K562 (cell line): ENCODE results near the gene PAX2. TPM values are rescaled to one million over a fixed set of nuclear protein-coding genes. Genes with fewer than 3 reads are reported as not detected.

ENCODE experiments used
- ATAC-seq: fragments of 200-7000 bp; cut with Tn5 transposase; 3 replicates; pipeline ENCODE4 v1.9.1; 2020; ENCODE audit warnings: moderate library complexity
- BruUV-seq: library from RNA; stranded (reverse); fragments of 400-500 nt; replicated peaks from 2 replicates; lab custom pipeline; 2021; lab: Mats Ljungman, UMichigan
- CTCF ChIA-PET: fragments of 300-600 bp; formaldehyde crosslinking; extraction: SDS; loops from one replicate; lab custom pipeline; 2021; ENCODE audit warnings: low intra/inter-chr PET ratio; lab: Yijun Ruan, JAX
- POLR2A ChIA-PET: fragments of 300-600, 350-650 bp; sonication (Branson Sonifier 250); formaldehyde crosslinking; extraction: SDS; loops from one replicate; lab custom pipeline; 2021; ENCODE audit warnings: antibody characterized with exemption, inconsistent platforms; lab: Yijun Ruan, JAX
- DNase-seq, 4 experiments: peaks; one replicate each; pipeline versions ENCODE4 v3.0.0 to v3.0.0-alpha.2; 2011 to 2018; ENCODE audit warnings: low spot score in 3 of 4, mixed read lengths in 3 of 4; ENCODE audit errors: extremely low read depth in 1 of 4
- FAIRE-seq: peaks from 2 replicates; lab custom pipeline; 2011; peaks lifted over from hg19 to GRCh38; lab: Jason Lieb, UNC
- H2AFZ ChIP-seq: 2 replicates; pipeline ENCODE4 v1.6.0; 2011; ENCODE audit warnings: low read depth, low read length, control low read depth, inconsistent platforms
- H3K27ac ChIP-seq: fragments of 200-600 bp; 3 replicates; pipeline ENCODE4 v1.8.0; 2011; ENCODE audit warnings: low read depth, mild to moderate bottlenecking, control low read depth, inconsistent platforms, low read length, moderate library complexity, mixed read lengths; ENCODE audit errors: extremely low read depth
- H3K27me3 ChIP-seq, 2 experiments: fragments of 300-600 bp in 1 of 2; 2 replicates in 1 of 2; 3 replicates in 1 of 2; pipeline versions ENCODE4 v1.6.0 to v1.8.0; 2011; ENCODE audit warnings: inconsistent platforms in 2 of 2, low read length in 2 of 2, mild to moderate bottlenecking in 1 of 2, mixed read lengths in 1 of 2, moderate library complexity in 1 of 2; ENCODE audit not compliant: control insufficient read depth in 2 of 2, insufficient read depth in 2 of 2
- H3K36me3 ChIP-seq: fragments of 300-600 bp; 3 replicates; pipeline ENCODE4 v1.8.0; 2011; ENCODE audit warnings: mild to moderate bottlenecking, low read length, inconsistent platforms; ENCODE audit not compliant: control insufficient read depth, insufficient read depth
- H3K4me1 ChIP-seq, 2 experiments: fragments of 200-600 bp in 1 of 2; replicated peaks in 1 of 2; 2 replicates in 1 of 2; 3 replicates in 1 of 2; pipeline versions ENCODE4 v1.5.1 to v1.8.0; 2011; ENCODE audit warnings: inconsistent platforms in 2 of 2, low read length in 2 of 2, mild to moderate bottlenecking in 1 of 2, mixed read lengths in 1 of 2, moderate library complexity in 1 of 2; ENCODE audit not compliant: control insufficient read depth in 2 of 2, insufficient read depth in 2 of 2
- H3K4me2 ChIP-seq: 2 replicates; pipeline ENCODE4 v1.6.1; 2011; ENCODE audit warnings: low read length, control low read depth, inconsistent platforms, mixed read lengths; ENCODE audit not compliant: insufficient read depth
- H3K4me3 ChIP-seq: fragments of 200-600 bp; sonication (generic), shearing (Covaris generic); 2 replicates; pipeline ENCODE4 v1.5.1; 2016; ENCODE audit warnings: control low read depth, inconsistent platforms
- H3K79me2 ChIP-seq: fragments of 200-600 bp; 3 replicates; pipeline ENCODE4 v1.8.0; 2011; ENCODE audit warnings: low read length, inconsistent platforms; ENCODE audit not compliant: control insufficient read depth, insufficient read depth
- H3K9ac ChIP-seq, 2 experiments: 2 replicates each; pipeline versions ENCODE4 v1.6.0 to v1.6.1; 2011; ENCODE audit warnings: low read depth in 2 of 2, low read length in 2 of 2, control low read depth in 1 of 2, inconsistent platforms in 1 of 2, mild to moderate bottlenecking in 1 of 2, mixed read lengths in 1 of 2; ENCODE audit not compliant: insufficient read depth in 1 of 2
- H3K9me1 ChIP-seq: one replicate; pipeline ENCODE4 v1.6.0; 2011; ENCODE audit warnings: inconsistent platforms, mild to moderate bottlenecking, low read length, moderate library complexity; ENCODE audit not compliant: control insufficient read depth, insufficient read depth
- H3K9me3 ChIP-seq: replicated peaks from 2 replicates; pipeline ENCODE4 v1.5.1; 2011; ENCODE audit warnings: low read depth, low read length, inconsistent platforms; ENCODE audit not compliant: control insufficient read depth, insufficient read depth
- H4K20me1 ChIP-seq: replicated peaks from 2 replicates; pipeline ENCODE4 v1.6.1; 2011; ENCODE audit warnings: low read length, inconsistent platforms, mixed read lengths; ENCODE audit not compliant: control insufficient read depth, insufficient read depth
- ETV5 ChIP-seq: sonication (generic); formaldehyde crosslinking; IDR thresholded peaks from 2 replicates; pipeline ENCODE4 v1.4.0; 2020; ENCODE audit warnings: low read depth, mild to moderate bottlenecking, missing genetic modification reagents
- HES1 ChIP-seq: fragments of 450-650 bp; IDR thresholded peaks from 2 replicates; pipeline ENCODE4 v1.6.1; 2016; ENCODE audit warnings: low read depth, mild to moderate bottlenecking, moderate library complexity
- KHSRP ChIP-seq: fragments of 450-650 bp; IDR thresholded peaks from 2 replicates; pipeline ENCODE4 v1.6.1; 2017
- LARP7 ChIP-seq: fragments of 450-650 bp; IDR thresholded peaks from 2 replicates; pipeline ENCODE4 v1.6.1; 2016
- MLX ChIP-seq, 2 experiments: fragments of 450-650 bp in 1 of 2; sonication (generic) in 1 of 2; formaldehyde crosslinking; conservative IDR thresholded peaks; 2 replicates each; pipeline versions ENCODE4 v1.4.0 to v1.8.1; 2020 to 2022; ENCODE audit warnings: mild to moderate bottlenecking in 1 of 2, missing genetic modification reagents in 1 of 2
- MNT ChIP-seq, 2 experiments: fragments of 450-650 bp; conservative IDR thresholded peaks; 2 replicates each; pipeline ENCODE4 v1.6.1; 2017; ENCODE audit warnings: mild to moderate bottlenecking in 2 of 2, moderate library complexity in 2 of 2
- NR1H2 ChIP-seq: sonication (generic); formaldehyde crosslinking; IDR thresholded peaks from 2 replicates; pipeline ENCODE4 v1.4.0; 2020; ENCODE audit warnings: mild to moderate bottlenecking, missing genetic modification reagents
- RAD51 ChIP-seq: fragments of 450-650 bp; IDR thresholded peaks from 2 replicates; pipeline ENCODE4 v1.7.1; 2016; ENCODE audit warnings: low read depth, mild to moderate bottlenecking, borderline replicate concordance
- RB1 ChIP-seq: fragments of 450-650 bp; IDR thresholded peaks from 2 replicates; pipeline ENCODE4 v1.6.1; 2017; ENCODE audit warnings: low read depth, mild to moderate bottlenecking
- SMC3 ChIP-seq: conservative IDR thresholded peaks from 2 replicates; pipeline ENCODE4 v1.6.1; 2011; ENCODE audit warnings: low read depth, low read length, improper control_type of control experiment; ENCODE audit not compliant: insufficient read depth
- STAT5A ChIP-seq: IDR thresholded peaks from 2 replicates; pipeline ENCODE4 v1.6.1; 2012; ENCODE audit warnings: low read length, inconsistent platforms, borderline replicate concordance
- ZSCAN32 ChIP-seq: fragments of 450-650 bp; formaldehyde crosslinking; IDR thresholded peaks from 2 replicates; pipeline ENCODE4 v1.4.0; 2020; ENCODE audit warnings: mild to moderate bottlenecking, moderate library complexity
- WGBS: fragments of 100-300 bp; shearing (Covaris generic); methylation state at CpG from one replicate; pipeline ENCODE4 v1.1.6; 2016; ENCODE audit warnings: low coverage, mixed read lengths; ENCODE audit not compliant: insufficient coverage; ENCODE audit errors: missing lambda C conversion rate; 5-methylcytosine and 5-hydroxymethylcytosine counted together
- in situ Hi-C: fragments of 300-500 bp; cut with MboI; formaldehyde crosslinking; loops from 4 replicates; pipeline ENCODE4 v1.15.0; 2018; ENCODE audit warnings: inconsistent platforms, mixed read lengths
- intact Hi-C: fragments of 100-400 bp; cut with micrococcal nuclease; formaldehyde crosslinking; loops from 2 replicates; pipeline ENCODE4 v1.14.2; 2022
- polyA plus RNA-seq, 8 experiments: library from polyadenylated mRNA; depleted of rRNA in 4 of 8; stranded (reverse) in 5 of 8; unstranded in 3 of 8; fragments of >200 nt; fragmentation: Nextera tagmentation in 2 of 8; fragmentation: Illumina TruSeq in 1 of 8; extraction: Ambion mirVana in 2 of 8; extraction: Trizol in 1 of 8; gene quantifications; 2 replicates each; pipeline versions ENCODE4 v1.2.1 to v1.2.3, GENCODE V29; 2011 to 2014; ENCODE audit warnings: inconsistent platforms in 1 of 8, missing spikeins in 1 of 8
- total RNA-seq, 7 experiments: library from RNA; depleted of rRNA in 6 of 7; stranded (reverse); fragments of >200 nt in 6 of 7; fragmentation: Illumina TruSeq in 2 of 7; extraction: Trizol in 2 of 7; gene quantifications; 2 replicates each; pipeline versions ENCODE4 v1.2.1 to v1.2.3, GENCODE V29; 2011 to 2021; ENCODE audit warnings: low replicate concordance in 1 of 7

Gene PAX2
- total and polyA plus RNA-seq, 9 of the 15 experiments (the other 6 are each of a cell fraction or from before 2014, with no cell fraction given), result not detected

GRCh38 chr10:100876585-100877460 is 131.4 kb downstream of the PAX2 start:
- H2AFZ ChIP-seq, result no peak overlapping the region
- peaks cover 3% of the 10 kb centered on the region for H3K9me1 ChIP-seq
- intact Hi-C loops (loop anchor here (5.0 to 10.0 kb wide), 3 partner anchors 112 to 532 kb away; partner anchors contain the start of genes SCD and SEC31B), in situ Hi-C loops (loop anchor here (10.0 to 25.0 kb wide), 2 partner anchors 442 to 540 kb away; partner anchors contain the start of genes PKD2L1 and SCD)
- no TSS peak for BruUV-seq
- H3K9me3 ChIP-seq, result no peaks in the 10 kb centered on the region
- no peaks in the 10 kb centered on the region for H3K79me2 ChIP-seq
- no peaks in the 10 kb centered on the region for H3K36me3 ChIP-seq
- no peak for ATAC-seq
- peaks cover 5 to 26% of the 10 kb centered on the region in 2 experiments; a peak in 4 of 5 replicates for H3K27me3 ChIP-seq
- H3K4me3 ChIP-seq, result no peak overlapping the region
- POLR2A ChIA-PET, result no interaction called here
- H3K4me1 ChIP-seq, result peaks cover 0 to 4% of the 10 kb centered on the region in 2 experiments; a peak in 1 of 5 replicates
- TF ChIP-seq ZSCAN32 (CRISPR knock-in tag), result no peak
- TF ChIP-seq HES1, result no peak
- no peak for TF ChIP-seq SMC3
- no peak for TF ChIP-seq KHSRP
- no peak for TF ChIP-seq ETV5 (CRISPR knock-in tag)
- TF ChIP-seq LARP7, result no peak
- no peak for TF ChIP-seq MNT (conservative IDR thresholded peaks at IDR 0.05)
- no peak for TF ChIP-seq MLX (CRISPR knock-in tag; conservative IDR thresholded peaks at IDR 0.05)
- TF ChIP-seq RAD51, result no peak
- no peak for TF ChIP-seq NR1H2 (CRISPR knock-in tag)
- TF ChIP-seq STAT5A, result no peak
- TF ChIP-seq RB1, result no peak
- no peak for DNase-seq
- FAIRE-seq, result no peak
- no peak overlapping the region for H3K4me2 ChIP-seq
- no peak overlapping the region for H3K27ac ChIP-seq
- WGBS, result 2% methylated on average over 15 of the region's 24 CpGs
- CTCF ChIA-PET, result no interaction called here
- H4K20me1 ChIP-seq, result peaks cover 9% of the 10 kb centered on the region
- H3K9ac ChIP-seq, result no peak overlapping the region
